Astrocyte of the spinal cord (primary cell): Measurements from ENCODE around the gene C12orf42.

Source experiments
- DNase-seq: peaks from one replicate; pipeline ENCODE4 v3.0.0; 2011; ENCODE audit warnings: low read depth, low spot score
- H3K4me3 ChIP-seq: 2 replicates; pipeline ENCODE4 v1.5.1; 2011; ENCODE audit warnings: low read depth, mild to moderate bottlenecking, low read length, moderate library complexity
- CTCF ChIP-seq: IDR thresholded peaks from 2 replicates; pipeline ENCODE4 v1.5.1; 2012; ENCODE audit warnings: low read depth, mild to moderate bottlenecking, low read length, inconsistent platforms
- in situ Hi-C: cut with HindIII; loops from 2 replicates; pipeline ENCODE4 v1.10.0; 2017; ENCODE audit warnings: low sequenced_read_pairs

Gene C12orf42

GRCh38 chr12:103495469-103496456 lies at the start of gene C12orf42:
Gene C12orf42 (minus strand): TSS chr12:103495968. CDS start chr12:103478426, 17,542 bp downstream.
- peak; percentile 53 for TF ChIP-seq CTCF
- in situ Hi-C loops: no loop called here
- H3K4me3 ChIP-seq: peak within 1 kb of the TSS; percentile 13

GRCh38 chr12:103542078-103542477 lies 46.3 kb upstream of the C12orf42 start:
- DNase-seq: no peak
- no peak for TF ChIP-seq CTCF
- in situ Hi-C loops: no loop called here
- no peak overlapping the region for H3K4me3 ChIP-seq

More at GRCh38 chr12:103495469-103496456, at the start of gene C12orf42:
- no peak for DNase-seq

- no peak overlapping the region for H3K4me3 ChIP-seq
- no peak for DNase-seq
- in situ Hi-C loops: no loop called here
- TF ChIP-seq CTCF: no peak
Observed at GRCh38 chr12:103540319-103540718, 44.6 kb upstream of the C12orf42 start.

- H3K4me3 ChIP-seq: no peak overlapping the region
- in situ Hi-C loops: no loop called here
- no peak for TF ChIP-seq CTCF
- DNase-seq: no peak
Observed at GRCh38 chr12:103538397-103538796, 42.6 kb upstream of the C12orf42 start.

- no peak for DNase-seq
- in situ Hi-C loops: no loop called here
- TF ChIP-seq CTCF: no peak
Observed at GRCh38 chr12:103530307-103531066, 34.7 kb upstream of the C12orf42 start.

GRCh38 chr12:103529306-103529705 lies 33.5 kb upstream of the C12orf42 start:
- no peak overlapping the region for H3K4me3 ChIP-seq
- in situ Hi-C loops: no loop called here
- no peak for TF ChIP-seq CTCF
- DNase-seq: no peak

More at GRCh38 chr12:103530307-103531066, 34.7 kb upstream of the C12orf42 start:
- H3K4me3 ChIP-seq: no peak overlapping the region
